Measurements from ENCODE around the gene PPP1R14D. TPM values are rescaled to one million over a fixed set of nuclear protein-coding genes. Genes with fewer than 3 reads are reported as not detected.

PPP1R14D gene
- total RNA-seq, 1 experiment from 2014 or later: not detected

DNA sequence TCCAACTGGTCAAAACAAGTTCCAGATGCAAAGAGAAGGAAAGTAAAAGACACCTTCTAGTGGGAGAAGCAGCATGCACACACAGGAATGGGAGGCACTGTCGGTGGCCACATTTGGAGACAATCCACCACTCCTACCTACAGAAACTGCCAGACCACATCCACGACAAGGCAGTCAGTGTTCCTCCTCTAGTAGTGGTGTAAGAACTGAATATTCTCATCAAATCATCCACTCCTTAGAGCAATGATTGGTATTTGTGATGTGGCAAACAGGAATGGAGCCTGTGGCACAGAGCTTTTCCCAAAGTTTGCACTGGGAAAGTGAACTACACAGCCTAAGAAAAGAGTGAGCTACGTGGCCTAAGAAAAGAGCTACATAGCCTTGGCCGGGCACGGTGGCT lies 10.2 kb upstream of the PPP1R14D start:
- no CpG with 5 or more reads among the region's 5 CpGs for WGBS (ENCODE audit: extremely low coverage, insufficient read length, low lambda C conversion rate)
- no peaks in the 10 kb centered on the region for H3K79me2 ChIP-seq (ENCODE audit: insufficient read depth, low read length)
- H3K23ac ChIP-seq (ENCODE audit: insufficient read length, low read depth, low read length): no peak overlapping the region
- H2BK120ac ChIP-seq (ENCODE audit: low read depth, low read length, poor library complexity, severe bottlenecking): no peak overlapping the region
- H3K23me2 ChIP-seq (ENCODE audit: insufficient read length, low read depth, low read length, poor library complexity, severe bottlenecking): peaks cover 5% of the 10 kb centered on the region
- H3T11ph ChIP-seq (ENCODE audit: low read length): no peak overlapping the region
- Mint-ChIP-seq H3K27me3 (ENCODE audit: low read depth) (peaks cover 4% of the 10 kb centered on the region), H3K9me3 (no peaks in the 10 kb centered on the region), H3K4me1 (peaks cover 6 to 7% of the 10 kb centered on the region in 2 experiments; a peak in 3 of 4 replicates), H3K4me3 (no peak overlapping the region), H3K36me3 (ENCODE audit: insufficient read depth in 1 of 3, low read depth in 3 of 3) (no peaks in the 10 kb centered on the region), H3K27ac (peak overlapping the region in 1 of 3 experiments; percentile 80; a peak in 1 of 7 replicates)
- no peak overlapping the region for H2BK15ac ChIP-seq (ENCODE audit: low read depth, low read length)
- H2AFZ ChIP-seq (ENCODE audit: low read length): no peak overlapping the region
- no peak overlapping the region for H4K8ac ChIP-seq (replicated peaks; ENCODE audit: insufficient read length, low read depth, low read length)
- no peak overlapping the region for H3K9ac ChIP-seq (ENCODE audit: extremely low read depth, insufficient read length, low read length)
- H3K27ac ChIP-seq (ENCODE audit: insufficient read length, low read depth, low read length): no peak overlapping the region
- H3K14ac ChIP-seq (ENCODE audit: insufficient read depth, low read length): no peak overlapping the region
- no peak overlapping the region for H3K4me2 ChIP-seq (ENCODE audit: insufficient read depth, insufficient read length, low read length)
- no peak overlapping the region for H4K5ac ChIP-seq (ENCODE audit: insufficient read length, low read depth, low read length)
- peaks cover 3% of the 10 kb centered on the region for H3K4me1 ChIP-seq (ENCODE audit: insufficient read depth, low read length)
- H4K91ac ChIP-seq (ENCODE audit: insufficient read length, low read depth, low read length): no peak overlapping the region
- DNase-seq: no peak
- H2BK12ac ChIP-seq (ENCODE audit: insufficient read length, low read depth, low read length): no peak overlapping the region
- no peaks in the 10 kb centered on the region for H3K27me3 ChIP-seq (ENCODE audit: insufficient read depth, low read length)
- H4K20me1 ChIP-seq (ENCODE audit: control insufficient read depth, insufficient read depth, insufficient read length): no peaks in the 10 kb centered on the region
- no peak overlapping the region for H3K4ac ChIP-seq (ENCODE audit: low read depth, low read length)
- H3K9me3 ChIP-seq (ENCODE audit: control insufficient read depth, low read depth, low read length): no peaks in the 10 kb centered on the region
- TF ChIP-seq, protein P1, sequence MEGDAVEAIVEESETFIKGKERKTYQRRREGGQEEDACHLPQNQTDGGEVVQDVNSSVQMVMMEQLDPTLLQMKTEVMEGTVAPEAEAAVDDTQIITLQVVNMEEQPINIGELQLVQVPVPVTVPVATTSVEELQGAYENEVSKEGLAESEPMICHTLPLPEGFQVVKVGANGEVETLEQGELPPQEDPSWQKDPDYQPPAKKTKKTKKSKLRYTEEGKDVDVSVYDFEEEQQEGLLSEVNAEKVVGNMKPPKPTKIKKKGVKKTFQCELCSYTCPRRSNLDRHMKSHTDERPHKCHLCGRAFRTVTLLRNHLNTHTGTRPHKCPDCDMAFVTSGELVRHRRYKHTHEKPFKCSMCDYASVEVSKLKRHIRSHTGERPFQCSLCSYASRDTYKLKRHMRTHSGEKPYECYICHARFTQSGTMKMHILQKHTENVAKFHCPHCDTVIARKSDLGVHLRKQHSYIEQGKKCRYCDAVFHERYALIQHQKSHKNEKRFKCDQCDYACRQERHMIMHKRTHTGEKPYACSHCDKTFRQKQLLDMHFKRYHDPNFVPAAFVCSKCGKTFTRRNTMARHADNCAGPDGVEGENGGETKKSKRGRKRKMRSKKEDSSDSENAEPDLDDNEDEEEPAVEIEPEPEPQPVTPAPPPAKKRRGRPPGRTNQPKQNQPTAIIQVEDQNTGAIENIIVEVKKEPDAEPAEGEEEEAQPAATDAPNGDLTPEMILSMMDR (conservative IDR thresholded peaks at IDR 0.05): no peak
- H3K18ac ChIP-seq (ENCODE audit: insufficient read length, low read depth, low read length): no peak overlapping the region
- no peaks in the 10 kb centered on the region for H3K79me1 ChIP-seq (ENCODE audit: insufficient read depth, low read depth, low read length, poor library complexity, severe bottlenecking)
- no peak overlapping the region for H2BK20ac ChIP-seq (ENCODE audit: low read depth, low read length, poor library complexity, severe bottlenecking)
- no peak overlapping the region for H2AK5ac ChIP-seq (ENCODE audit: insufficient read length, low read length)
- no peak overlapping the region for H3K56ac ChIP-seq (ENCODE audit: insufficient read length, low read depth, low read length)
- no peak overlapping the region for H2BK5ac ChIP-seq (ENCODE audit: insufficient read length, low read length)

All from H9 (cell line).